D341Med (cell line): Measurements from ENCODE around the gene SPACA5.
A peak's percentile ranks its signal among the peaks of the same experiment; 100 is the strongest.
"Not testable (repeated sequence)": the region's sequence is repeated elsewhere in the genome, so short reads cannot be mapped to it uniquely, and the experiment has no call there.

ENCODE experiments used
- DNase-seq: peaks from one replicate; pipeline ENCODE4 v3.0.0; 2012; ENCODE audit warnings: low spot score

Gene SPACA5

DNA sequence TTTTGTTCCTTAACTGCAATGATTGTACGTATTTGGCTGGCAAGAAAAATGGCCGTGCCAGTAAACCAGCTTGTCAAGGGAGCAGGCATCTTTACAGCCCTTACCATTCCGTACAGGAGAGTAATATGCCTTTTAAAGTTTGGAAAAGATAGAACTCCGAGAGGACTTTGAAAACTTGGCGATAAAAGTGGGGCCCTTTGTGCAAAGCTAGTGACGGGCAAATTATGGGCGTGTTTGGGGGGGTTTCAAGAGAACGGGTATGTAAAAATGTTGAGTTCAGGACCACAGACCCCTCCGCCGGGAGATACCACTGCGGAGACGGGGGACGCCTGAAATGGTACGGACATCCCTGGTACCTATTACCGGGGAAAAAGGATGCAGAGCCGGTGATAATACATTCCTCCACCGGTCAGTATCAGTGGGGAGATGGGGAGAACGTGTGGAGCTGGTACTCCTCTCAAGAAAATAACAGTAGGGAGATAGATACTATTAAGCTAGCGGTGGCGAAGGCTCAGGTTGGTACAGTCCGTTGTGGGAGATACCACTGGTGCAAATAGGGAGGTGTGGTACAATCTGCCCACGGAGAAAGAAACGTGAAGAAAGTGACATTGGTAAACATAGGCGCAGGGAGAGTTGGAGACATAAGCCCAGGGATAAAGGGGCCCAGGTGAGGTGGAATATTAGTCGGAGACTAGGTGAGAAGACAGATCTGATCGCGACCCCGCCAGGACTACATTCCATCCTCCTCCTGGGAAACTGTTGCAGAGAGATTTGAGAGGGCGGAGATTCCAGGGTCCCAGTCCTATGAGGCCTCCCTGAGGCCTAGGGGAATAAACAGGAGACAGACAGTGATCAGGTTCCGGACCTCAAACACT, 14.5 kb downstream of the SPACA5 start:
- DNase-seq, result peak; percentile 72

DNA sequence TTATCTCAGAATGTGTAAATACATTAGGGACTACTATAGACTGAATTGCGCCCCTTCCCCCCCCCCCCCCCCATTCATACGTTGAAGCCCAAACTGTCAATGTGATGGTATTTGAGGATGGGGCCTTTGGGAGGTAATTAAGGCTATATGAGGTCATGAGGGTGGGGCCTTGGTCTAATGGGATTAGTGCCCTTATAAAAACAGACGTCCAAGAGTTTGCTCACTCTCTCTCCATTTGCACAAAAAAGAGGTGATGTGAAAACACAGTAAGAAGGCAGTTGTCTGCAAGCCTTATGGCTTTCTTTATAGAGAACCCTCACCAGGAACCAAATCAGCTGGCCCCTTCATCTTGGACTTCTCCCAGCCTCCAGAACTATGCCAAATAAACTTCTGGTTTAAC, 15.3 kb downstream of the SPACA5 start:
- DNase-seq, result no peak

DNA sequence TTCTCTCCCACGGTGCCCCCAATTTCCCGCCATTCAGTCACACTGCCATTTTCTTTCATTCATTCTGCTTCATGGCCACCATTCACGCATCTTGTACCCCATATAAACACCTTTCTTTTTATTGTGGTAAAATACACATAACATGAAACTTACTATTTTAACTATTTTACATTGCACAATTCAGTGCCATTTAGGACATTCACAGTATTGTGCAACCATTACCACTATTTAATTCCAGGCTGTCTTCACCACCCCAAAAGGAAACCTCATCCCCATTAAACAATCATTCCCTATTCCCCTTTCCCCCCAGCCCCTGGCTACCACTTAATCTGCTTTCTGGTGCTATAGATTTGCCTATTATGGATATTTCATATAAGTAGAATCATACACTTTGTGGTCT, 15.9 kb downstream of the SPACA5 start:
- DNase-seq, result no peak

DNA sequence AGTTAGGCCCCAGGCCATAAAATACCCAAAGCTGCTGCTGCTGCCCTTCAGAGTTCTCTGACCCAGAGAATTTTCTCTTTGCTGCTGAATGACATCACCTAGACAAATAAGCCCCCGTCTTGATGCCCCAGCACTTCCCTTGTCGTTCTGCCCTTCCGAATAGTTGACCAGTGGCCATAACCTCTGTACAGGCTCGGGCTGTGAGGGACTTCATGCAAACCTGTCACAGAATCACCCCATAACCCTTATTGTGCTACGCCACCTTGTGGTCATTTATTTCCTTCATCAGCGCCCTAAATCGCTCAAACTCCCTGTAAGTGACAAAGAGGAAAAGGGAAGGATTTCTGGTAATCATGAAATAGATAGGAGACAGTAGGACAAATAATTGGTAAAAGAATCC, 18.8 kb downstream of the SPACA5 start:
- DNase-seq, result peak; percentile 41

DNA sequence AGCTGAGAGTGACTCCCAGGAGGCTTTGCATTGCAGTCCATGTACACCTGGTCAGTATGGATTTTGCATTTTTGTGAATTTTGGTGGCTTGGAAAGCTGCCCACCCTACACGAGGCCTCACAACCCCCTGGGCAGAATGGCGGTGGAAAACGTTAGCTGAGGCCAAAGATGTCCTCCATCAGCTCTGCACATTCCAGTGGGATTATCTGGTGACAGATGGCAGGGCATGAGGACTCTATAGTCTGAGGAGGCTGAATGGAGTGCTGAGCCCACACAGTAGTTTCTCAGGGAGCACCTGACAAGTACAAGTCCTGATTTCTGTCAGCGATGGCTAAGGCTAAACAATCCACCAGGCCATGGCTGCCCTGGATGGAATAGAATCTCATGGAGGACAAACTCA, 20.8 kb downstream of the SPACA5 start:
- DNase-seq, result peak; percentile 37

DNA sequence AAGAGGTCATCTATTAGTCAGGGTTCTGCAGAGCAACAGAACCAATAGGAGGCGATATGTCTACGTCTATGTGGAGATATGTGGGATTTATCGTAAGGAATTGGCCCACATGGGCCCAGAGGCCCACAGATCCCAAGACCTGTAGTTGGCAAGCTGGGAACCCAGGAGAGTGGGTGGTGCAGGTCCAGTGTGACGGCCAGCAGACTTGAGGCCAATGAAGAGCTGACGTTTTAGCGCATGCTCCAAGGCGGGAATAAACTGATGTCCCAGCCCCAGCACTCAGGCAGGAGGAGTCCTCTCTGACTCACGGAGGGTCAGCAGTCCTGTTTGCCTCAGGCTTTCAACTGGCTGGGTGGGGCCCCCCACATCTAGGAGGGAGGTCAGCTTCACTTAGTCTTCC, 21.3 kb downstream of the SPACA5 start:
- DNase-seq, result no peak

DNA sequence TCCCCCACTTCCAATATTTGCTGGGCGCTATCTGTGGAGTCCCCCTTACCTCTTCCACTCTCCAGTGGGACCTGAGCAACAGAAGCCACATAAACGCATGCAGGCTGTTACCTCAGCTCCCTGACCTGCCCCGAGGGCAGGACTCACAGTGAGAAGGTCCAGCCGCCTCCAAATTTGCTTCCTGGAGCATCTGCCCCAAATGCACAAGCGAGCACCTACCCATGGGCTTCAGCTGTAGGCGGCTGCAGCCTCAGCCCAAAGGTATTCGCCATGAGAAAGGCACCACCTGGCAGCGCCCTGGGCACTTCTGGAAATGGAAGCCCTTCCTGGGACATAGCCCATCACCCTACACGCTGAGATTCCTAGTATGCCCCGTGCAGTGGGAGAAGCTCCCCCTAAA, 23.4 kb downstream of the SPACA5 start:
- DNase-seq, result no peak

DNA sequence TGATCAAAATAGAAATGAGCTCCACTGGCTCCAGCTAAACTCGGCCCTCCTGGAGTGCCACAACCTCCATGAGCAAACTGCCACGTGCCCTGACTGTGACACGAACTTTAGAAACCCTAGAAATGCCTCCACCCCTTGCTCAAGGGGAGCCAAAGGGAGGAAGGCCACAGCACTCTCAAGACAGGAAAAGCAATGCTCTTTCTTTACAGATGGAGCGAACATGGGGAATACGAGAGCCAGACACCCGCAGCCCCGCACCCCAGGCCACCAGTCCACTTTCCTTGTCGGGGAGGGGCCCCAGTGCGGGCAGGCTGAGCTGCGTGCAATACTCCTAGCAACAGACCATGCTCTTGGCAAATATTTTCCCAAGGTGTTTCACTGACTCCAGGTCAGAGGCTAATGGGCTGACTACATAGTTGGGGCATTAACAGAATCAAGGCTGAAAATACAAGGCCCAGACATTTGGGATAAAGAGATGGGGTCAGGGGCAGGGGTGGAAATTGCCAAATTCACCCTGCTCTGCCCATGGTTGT, 23.9 kb downstream of the SPACA5 start:
- not testable (repeated sequence) for DNase-seq

DNA sequence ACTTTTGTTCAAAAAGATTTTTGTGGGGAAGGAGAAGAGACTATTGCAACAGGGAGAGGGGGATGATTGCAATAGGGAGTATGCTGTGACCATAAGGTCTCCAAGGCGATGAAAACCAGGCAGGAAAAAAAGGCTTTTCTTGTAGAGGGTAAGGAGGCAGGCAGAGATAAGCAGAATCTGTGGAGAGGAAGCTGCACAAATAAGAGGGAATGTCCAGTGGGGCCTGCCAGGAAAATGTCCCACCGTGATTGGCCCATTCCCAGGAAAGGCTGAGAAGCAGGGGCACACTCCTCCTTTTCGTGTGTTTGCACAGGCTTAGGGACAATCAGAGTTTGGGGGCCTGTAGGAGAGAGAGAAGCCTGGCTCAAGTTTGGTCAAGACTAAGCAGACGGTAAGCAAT, 29.1 kb downstream of the SPACA5 start:
- no peak for DNase-seq

DNA sequence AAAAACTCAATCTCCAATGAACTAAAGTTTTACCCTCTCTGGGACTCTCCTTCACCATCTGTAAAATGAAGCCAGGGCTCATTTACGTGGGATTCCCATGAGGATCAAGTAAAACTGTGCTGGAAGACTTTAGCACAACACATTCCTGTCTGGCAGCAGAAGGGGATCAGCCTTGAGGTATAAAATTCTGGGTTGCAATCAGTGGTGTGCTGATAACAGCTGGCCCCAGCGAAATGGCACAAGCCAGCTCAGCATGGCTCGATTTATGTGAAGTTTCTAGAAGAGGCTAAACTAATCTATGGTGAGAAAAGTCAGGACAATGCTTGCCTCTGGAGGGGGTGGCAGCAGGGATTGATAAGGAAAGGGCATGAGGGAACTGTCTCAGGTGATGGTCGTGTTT, 36.3 kb downstream of the SPACA5 start:
- DNase-seq, result no peak

DNA sequence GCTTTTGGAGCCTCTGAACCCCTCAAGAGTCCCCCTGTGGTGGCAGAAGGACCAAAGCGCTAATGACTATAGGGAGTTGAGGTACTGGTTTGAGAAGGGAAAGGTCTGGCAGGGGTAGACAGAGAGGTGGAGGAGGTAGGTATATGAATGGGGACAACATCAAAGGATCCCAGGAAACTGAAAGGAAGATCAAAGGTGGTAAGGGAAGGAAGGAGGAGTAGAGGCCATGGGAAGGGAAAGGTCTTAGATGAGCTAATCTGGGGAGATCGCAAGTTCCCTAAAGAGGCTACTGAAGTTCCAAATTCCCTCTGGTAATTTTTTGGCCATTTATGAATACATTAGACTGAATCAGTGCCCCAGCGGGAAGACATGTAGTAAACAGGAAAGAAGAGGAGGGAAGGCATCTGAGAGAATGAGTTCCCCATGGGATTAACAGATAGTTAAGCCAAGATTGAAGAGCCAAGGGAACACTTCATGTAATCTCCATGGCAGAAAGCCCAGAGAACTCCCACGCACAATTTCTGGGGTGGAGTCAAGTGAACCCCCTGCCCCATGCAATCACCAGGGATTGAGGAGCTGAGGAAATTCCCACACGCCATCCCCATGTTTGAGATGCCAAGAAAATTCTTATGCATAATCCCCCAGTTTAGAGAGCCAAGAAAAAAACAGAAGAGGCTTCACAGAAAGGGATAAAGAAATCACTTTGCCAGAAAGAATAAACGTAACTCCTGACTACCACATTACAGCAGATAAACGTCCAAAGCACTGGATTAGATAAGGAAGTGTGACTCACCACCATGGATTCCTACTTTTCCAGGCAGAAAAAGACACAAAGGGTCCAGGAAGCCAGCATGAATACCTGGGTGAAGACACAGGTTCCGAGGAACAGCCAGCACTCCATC, 38.9 kb downstream of the SPACA5 start:
- peak; percentile 43 for DNase-seq

DNA sequence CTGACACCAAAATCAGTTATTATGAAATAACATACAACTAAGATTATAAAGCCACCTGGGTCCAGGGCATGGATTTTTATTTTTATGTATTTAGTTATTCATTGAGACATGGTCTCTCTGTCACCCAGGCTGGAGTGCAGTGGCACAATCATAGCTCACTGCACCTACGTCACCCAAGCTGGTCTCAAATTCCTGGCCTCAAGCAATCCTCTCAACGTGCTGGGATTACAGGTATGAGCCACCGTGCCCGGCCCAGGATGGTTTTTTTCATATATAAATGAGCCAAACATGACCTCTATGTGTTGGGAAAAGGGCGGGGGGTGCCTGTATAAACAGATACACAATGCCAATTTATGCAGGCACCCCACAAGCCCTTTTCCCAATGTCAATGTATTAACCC, 40.1 kb downstream of the SPACA5 start:
- no peak for DNase-seq

DNA sequence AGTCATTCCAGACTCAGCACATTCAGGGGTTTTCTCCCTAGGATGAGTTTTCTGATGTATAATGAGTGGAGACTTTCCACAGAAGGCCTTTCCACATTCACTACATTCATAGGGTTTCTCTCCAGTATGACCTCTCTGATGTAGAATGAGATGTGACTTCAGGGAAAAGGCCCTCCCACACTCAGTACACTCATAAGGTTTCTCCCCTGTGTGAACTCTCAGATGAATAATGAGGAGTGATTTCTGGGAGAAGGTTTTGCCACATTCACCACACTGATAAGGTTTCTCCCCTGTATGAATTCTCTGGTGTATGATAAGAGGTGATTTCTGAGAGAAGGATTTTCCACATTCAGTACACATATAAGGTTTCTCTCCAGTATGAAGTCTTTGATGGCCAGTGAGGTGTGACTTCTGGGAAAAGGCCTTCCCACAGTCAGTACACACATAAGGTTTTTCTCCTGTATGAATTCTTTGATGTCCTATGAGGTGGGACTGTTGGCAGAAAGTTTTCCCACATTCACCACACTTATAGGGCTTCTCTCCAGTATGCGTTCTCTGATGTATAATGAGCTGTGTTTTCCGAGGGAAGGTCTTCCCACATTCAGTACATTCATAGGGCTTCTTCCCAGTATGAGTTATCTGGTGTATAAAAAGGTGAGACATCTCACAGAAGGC, 52.0 kb downstream of the SPACA5 start:
- DNase-seq, result no peak

DNA sequence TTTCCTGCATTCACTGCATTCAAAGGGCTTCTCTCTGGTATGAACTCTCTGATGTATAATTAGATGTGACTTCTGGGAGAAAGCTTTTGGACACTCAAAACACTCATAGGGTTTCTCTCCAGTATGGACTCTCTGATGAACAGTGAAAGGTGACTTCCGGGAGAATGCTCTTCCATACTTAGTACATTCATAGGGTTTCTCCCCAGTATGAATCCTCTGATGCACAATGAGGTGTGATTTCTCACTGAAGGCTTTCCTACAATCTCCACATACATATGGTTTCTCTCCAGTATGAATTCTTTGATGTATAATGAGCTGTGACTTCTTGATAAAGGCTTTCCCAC, 52.5 kb downstream of the SPACA5 start:
- no peak for DNase-seq
